Erythroblast (primary cell): ENCODE results near the gene TNIP1.

Experiments
- GATA1 ChIP-seq: IDR thresholded peaks from 2 replicates; pipeline ENCODE4 v1.6.1; 2011; ENCODE audit warnings: low read depth, mild to moderate bottlenecking, control low read depth, low read length, moderate library complexity
- POLR2A ChIP-seq: IDR thresholded peaks from 2 replicates; pipeline ENCODE4 v1.6.1; 2011; ENCODE audit warnings: mild to moderate bottlenecking, low read length

- TF ChIP-seq POLR2A (no peak), GATA1 (no peak)
These were observed 59.1 kb downstream of the TNIP1 start for GRCh38 chr5:151021746-151022145.
